ENCODE data around the gene IDH3B. TPM values are rescaled to one million over a fixed set of nuclear protein-coding genes. Genes with fewer than 3 reads are reported as not detected.
"Not testable (repeated sequence)": the region's sequence is repeated elsewhere in the genome, so short reads cannot be mapped to it uniquely, and the experiment has no call there.

Gene IDH3B
- total RNA-seq, 1 donor from 2014 or later, result 64.7 TPM

DNA sequence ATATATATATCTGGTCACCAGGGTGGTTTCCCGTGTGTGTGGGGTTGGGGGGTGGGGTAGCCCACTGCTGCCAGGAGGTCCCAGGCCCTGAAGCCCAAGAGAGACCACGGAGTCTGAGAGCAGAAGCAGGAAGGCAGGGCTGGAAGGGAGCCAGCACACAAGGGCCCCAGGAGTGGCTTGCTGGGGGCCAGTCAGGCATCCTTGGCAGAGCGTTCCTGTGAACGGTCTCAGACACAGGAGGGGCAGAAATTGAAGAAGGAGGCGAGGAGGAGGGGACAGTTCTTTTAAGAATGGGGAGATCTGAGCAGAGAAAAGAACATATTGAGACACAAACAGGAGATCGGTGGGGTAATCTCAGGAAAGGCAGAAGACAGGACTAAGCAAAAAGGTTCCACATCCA lies 26.7 kb upstream of the IDH3B start:
- no peak overlapping the region for H3K4me3 ChIP-seq
- intact Hi-C loops (cut with DNase I), result no loop called here
- H3K9me3 ChIP-seq, result no peaks in the 10 kb centered on the region
- no peaks in the 10 kb centered on the region for H3K36me3 ChIP-seq
- H3K27ac ChIP-seq, result no peak overlapping the region
- peaks cover 25% of the 10 kb centered on the region for H3K27me3 ChIP-seq (ENCODE audit: low read depth)
- TF ChIP-seq, protein P1, sequence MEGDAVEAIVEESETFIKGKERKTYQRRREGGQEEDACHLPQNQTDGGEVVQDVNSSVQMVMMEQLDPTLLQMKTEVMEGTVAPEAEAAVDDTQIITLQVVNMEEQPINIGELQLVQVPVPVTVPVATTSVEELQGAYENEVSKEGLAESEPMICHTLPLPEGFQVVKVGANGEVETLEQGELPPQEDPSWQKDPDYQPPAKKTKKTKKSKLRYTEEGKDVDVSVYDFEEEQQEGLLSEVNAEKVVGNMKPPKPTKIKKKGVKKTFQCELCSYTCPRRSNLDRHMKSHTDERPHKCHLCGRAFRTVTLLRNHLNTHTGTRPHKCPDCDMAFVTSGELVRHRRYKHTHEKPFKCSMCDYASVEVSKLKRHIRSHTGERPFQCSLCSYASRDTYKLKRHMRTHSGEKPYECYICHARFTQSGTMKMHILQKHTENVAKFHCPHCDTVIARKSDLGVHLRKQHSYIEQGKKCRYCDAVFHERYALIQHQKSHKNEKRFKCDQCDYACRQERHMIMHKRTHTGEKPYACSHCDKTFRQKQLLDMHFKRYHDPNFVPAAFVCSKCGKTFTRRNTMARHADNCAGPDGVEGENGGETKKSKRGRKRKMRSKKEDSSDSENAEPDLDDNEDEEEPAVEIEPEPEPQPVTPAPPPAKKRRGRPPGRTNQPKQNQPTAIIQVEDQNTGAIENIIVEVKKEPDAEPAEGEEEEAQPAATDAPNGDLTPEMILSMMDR (IDR thresholded peaks at IDR 0.05), result no peak
- H3K4me1 ChIP-seq, result peaks cover 12% of the 10 kb centered on the region
- DNase-seq (no peak), ATAC-seq (no peak)

DNA sequence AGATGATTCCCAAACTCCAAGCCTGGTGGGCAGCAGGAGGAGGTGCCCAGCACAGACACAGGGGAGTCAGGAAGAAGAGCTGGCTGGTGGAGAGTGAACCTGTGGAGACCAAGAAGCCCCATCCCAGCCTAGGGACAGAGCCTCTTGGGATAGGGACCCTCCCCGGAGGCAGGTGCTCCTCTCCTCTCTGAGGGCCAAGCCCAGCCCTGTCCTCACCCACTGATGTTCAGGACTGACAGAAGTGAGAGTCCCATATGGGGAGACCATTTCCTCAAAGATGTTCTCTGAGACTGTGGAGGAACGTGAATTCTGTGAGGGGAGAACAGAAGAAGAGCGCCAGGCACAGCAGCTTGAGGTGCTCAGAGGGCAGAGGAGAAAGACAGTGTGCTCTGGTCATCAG lies 26.2 kb upstream of the IDH3B start:
- intact Hi-C loops (cut with DNase I), result no loop called here
- Histone ChIP-seq H3K4me3 (no peak overlapping the region), H3K9me3 (no peaks in the 10 kb centered on the region), H3K4me1 (peaks cover 12% of the 10 kb centered on the region), H3K27me3 (ENCODE audit: low read depth) (peaks cover 22% of the 10 kb centered on the region), H3K27ac (no peak overlapping the region), H3K36me3 (no peaks in the 10 kb centered on the region)
- TF ChIP-seq, protein P1 (IDR thresholded peaks at IDR 0.05), result no peak
- ATAC-seq (no peak), DNase-seq (no peak)

DNA sequence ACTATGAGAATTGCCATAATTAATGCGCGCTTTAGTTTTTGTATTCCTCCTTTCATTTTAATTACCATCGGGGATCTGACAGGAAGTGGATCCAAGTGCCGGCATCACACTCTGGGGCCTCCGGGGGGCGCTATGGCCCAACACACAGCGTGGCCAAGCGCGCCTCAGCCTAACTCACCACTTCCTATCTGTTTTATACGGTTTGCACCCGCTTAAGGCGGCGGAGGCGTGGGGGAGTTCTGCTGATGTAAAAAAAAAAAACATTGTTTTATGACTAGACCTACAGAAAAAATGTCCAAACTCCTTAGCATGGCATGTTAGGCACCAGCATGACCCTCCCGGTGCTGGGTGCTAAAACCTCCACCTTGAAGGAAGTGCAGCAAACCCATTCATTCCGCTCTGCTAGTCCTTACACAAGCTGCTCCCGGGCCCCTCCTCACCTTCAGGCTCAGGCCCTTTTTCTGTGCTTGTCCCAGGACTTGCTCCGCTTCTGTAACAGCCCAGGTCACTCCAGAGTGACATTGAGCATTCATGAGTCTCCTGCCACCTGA lies 24.1 kb upstream of the IDH3B start:
- Histone ChIP-seq H3K9me3 (no peaks in the 10 kb centered on the region), H3K4me3 (no peak overlapping the region), H3K27ac (no peak overlapping the region), H3K4me1 (peaks cover 5% of the 10 kb centered on the region), H3K27me3 (ENCODE audit: low read depth) (peaks cover 10% of the 10 kb centered on the region), H3K36me3 (no peaks in the 10 kb centered on the region)
- intact Hi-C loops (cut with DNase I), result no loop called here
- TF ChIP-seq, protein P1 (IDR thresholded peaks at IDR 0.05), result peak; percentile 62
- ATAC-seq, result peak; percentile 59 to 67
- DNase-seq, result peak; percentile 71

DNA sequence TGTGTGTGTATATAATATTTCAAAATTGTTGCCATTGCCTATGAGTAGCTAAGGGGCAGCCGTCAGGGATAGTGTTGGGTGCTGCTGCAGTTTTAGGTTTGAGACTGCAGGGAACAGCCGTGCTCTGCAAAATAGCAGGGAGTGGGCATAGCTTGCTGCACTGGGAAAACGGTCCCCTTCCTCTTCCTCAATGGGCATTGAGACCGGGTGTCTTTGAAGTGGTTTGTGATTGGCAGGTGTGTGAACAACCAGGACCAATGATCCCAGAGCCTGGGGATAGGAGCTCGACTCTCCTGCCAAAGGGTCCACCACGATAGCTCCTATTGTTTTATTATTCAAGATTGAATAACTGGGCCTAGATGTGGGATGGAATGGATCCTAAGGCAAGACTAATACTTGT lies 23.5 kb upstream of the IDH3B start:
- H3K4me1 ChIP-seq, result peaks cover 5% of the 10 kb centered on the region
- ATAC-seq (no peak), DNase-seq (no peak)
- H3K36me3 ChIP-seq, result no peaks in the 10 kb centered on the region
- no peaks in the 10 kb centered on the region for H3K9me3 ChIP-seq
- TF ChIP-seq, protein P1 (IDR thresholded peaks at IDR 0.05), result no peak
- no peak overlapping the region for H3K27ac ChIP-seq
- H3K4me3 ChIP-seq, result no peak overlapping the region
- intact Hi-C loops (cut with DNase I), result no loop called here
- peaks cover 10% of the 10 kb centered on the region for H3K27me3 ChIP-seq (ENCODE audit: low read depth)

DNA sequence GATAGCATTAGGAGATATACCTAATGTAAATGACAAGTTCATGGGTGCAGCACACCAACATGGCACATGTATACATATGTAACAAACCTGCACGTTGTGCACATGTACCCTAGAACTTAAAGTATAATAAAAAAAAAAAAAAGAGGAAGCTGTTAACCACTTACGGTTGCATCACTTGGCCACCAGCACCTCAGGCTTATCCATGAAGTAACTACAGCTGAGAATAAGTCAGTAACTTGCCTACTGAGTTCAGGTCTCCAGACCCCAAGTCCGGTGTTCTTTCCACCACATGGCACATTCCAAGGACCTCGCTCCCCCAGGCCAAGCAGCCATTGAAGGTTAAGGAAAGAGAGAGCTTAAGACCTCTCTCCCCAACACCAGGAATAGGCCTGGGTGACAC lies 20.8 kb upstream of the IDH3B start:
- ATAC-seq; H3K27ac ChIP-seq; H3K4me3 ChIP-seq; DNase-seq; intact Hi-C loops (cut with DNase I); H3K27me3 ChIP-seq (ENCODE audit: low read depth); H3K9me3 ChIP-seq; H3K4me1 ChIP-seq; H3K36me3 ChIP-seq: not testable (repeated sequence)

DNA sequence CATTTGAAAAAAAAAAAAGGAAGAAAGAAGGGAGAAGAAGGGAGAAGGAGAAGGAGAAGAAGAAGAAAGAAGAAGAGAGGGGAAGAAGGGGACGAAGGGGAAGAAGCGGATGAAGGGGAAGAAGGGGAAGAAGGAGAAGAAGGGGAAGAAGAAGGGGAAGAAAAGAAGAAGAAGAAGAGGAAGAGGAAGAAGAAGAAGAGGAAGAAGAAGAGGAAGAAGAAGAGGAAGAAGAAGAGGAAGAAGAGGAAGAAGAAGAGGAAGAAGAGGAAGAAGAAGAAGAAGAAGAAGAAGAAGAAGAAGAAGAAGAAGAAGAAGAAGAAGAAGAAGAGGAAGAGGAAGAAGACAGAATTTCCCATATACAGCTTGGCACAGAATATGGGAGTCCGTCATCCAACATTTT lies 18.0 kb upstream of the IDH3B start:
- H3K4me1 ChIP-seq; DNase-seq; H3K4me3 ChIP-seq; intact Hi-C loops (cut with DNase I); ATAC-seq; H3K9me3 ChIP-seq; H3K27ac ChIP-seq; H3K36me3 ChIP-seq: not testable (repeated sequence)
- H3K27me3 ChIP-seq (ENCODE audit: low read depth), result peaks cover 17% of the 10 kb centered on the region

DNA sequence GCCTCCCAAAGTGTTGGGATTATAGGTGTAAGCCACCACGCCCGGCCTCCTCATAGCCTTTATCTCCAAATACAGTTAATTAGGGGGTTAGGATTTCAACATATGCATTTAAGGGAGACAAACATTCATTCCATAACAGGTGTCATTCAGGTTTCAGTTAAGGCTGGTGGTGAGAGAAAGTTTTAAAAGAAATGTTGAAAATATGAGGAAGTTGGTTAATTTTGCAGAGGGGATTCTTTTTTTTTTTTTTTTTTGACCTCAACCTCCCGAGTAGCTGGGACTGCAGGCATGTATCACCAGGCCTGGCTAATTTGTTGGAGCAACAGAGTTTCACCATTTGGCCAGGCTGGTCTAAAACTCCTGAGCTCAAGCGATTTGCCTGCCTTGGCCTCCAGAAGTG lies 16.0 kb upstream of the IDH3B start:
- TF ChIP-seq, protein P1 (IDR thresholded peaks at IDR 0.05), result no peak
- Histone ChIP-seq H3K27ac (no peak overlapping the region), H3K4me3 (no peak overlapping the region), H3K9me3 (no peaks in the 10 kb centered on the region), H3K27me3 (ENCODE audit: low read depth) (peaks cover 12% of the 10 kb centered on the region), H3K4me1 (no peaks in the 10 kb centered on the region), H3K36me3 (no peaks in the 10 kb centered on the region)
- DNase-seq (no peak), ATAC-seq (no peak)
- intact Hi-C loops (cut with DNase I), result no loop called here

Measured in lower lobe of right lung (tissue), 2 donors.